PC-3 (cell line): Measurements from ENCODE around the gene INAVA. TPM values are rescaled to one million over a fixed set of nuclear protein-coding genes. Genes with fewer than 3 reads are reported as not detected.

ENCODE experiments used
- ATAC-seq: fragments of 200-7000 bp; cut with Tn5 transposase; 2 replicates; pipeline ENCODE4 v1.9.1; 2020; ENCODE audit warnings: mild to moderate bottlenecking, moderate library complexity
- BruUV-seq: library from RNA; stranded (reverse); fragments of 400-500 nt; replicated peaks from 2 replicates; lab custom pipeline; 2021; lab: Mats Ljungman, UMichigan
- CTCF ChIA-PET: fragments of 300-600 bp; sonication (Branson Sonifier 250); formaldehyde crosslinking; loops from one replicate; lab custom pipeline; 2022; ENCODE audit warnings: antibody characterized with exemption; lab: Charles Lee
- POLR2A ChIA-PET: fragments of 300-600 bp; sonication (Branson Sonifier 250); formaldehyde crosslinking; loops from one replicate; lab custom pipeline; 2022; ENCODE audit warnings: antibody characterized with exemption; ENCODE audit not compliant: unreplicated experiment; lab: Charles Lee
- DNase-seq: peaks from one replicate; pipeline ENCODE4 v3.0.0-alpha.2; 2015
- H2AFZ ChIP-seq: fragments of 300-600 bp; sonication (generic); 2 replicates; pipeline ENCODE4 v1.6.0; 2016; ENCODE audit warnings: antibody characterized with exemption, low read length
- H3F3A ChIP-seq: fragments of 300-600 bp; sonication (generic); one replicate; pipeline ENCODE4 v1.6.0; 2017; ENCODE audit warnings: antibody characterized with exemption, low read length, control low read depth, mild to moderate bottlenecking; ENCODE audit not compliant: unreplicated experiment
- H3K27ac ChIP-seq: fragments of 300-600 bp; sonication (generic); 2 replicates; pipeline ENCODE4 v1.5.1; 2016; ENCODE audit warnings: mild to moderate bottlenecking, low read length
- H3K27me3 ChIP-seq: fragments of 300-600 bp; sonication (generic); 2 replicates; pipeline ENCODE4 v1.6.1; 2016; ENCODE audit warnings: low read length, mixed read lengths
- H3K36me3 ChIP-seq: fragments of 300-600 bp; sonication (generic); 2 replicates; pipeline ENCODE4 v1.6.1; 2016; ENCODE audit warnings: low read depth, mixed run types, low read length, mixed read lengths
- H3K4me1 ChIP-seq: fragments of 300-600 bp; sonication (generic); 2 replicates; pipeline ENCODE4 v1.5.1; 2016; ENCODE audit warnings: low read length; ENCODE audit not compliant: insufficient read depth
- H3K4me2 ChIP-seq: fragments of 300-600 bp; sonication (generic); 2 replicates; pipeline ENCODE4 v1.6.0; 2016; ENCODE audit warnings: low read length
- H3K4me3 ChIP-seq: fragments of 300-600 bp; sonication (generic); 2 replicates; pipeline ENCODE4 v1.5.1; 2016; ENCODE audit warnings: mild to moderate bottlenecking, low read length, mixed read lengths
- H3K79me2 ChIP-seq: fragments of 300-600 bp; sonication (generic); 2 replicates; pipeline ENCODE4 v1.6.1; 2017; ENCODE audit warnings: low read length, mixed read lengths
- H3K9ac ChIP-seq: fragments of 300-600 bp; sonication (generic); 2 replicates; pipeline ENCODE4 v1.6.0; 2016; ENCODE audit warnings: mild to moderate bottlenecking, low read length
- H3K9me2 ChIP-seq: fragments of 300-600 bp; sonication (generic); replicated peaks from 2 replicates; pipeline ENCODE4 v1.6.1; 2016; ENCODE audit warnings: mixed run types, low read length, mixed read lengths
- H3K9me3 ChIP-seq: fragments of 300-600 bp; sonication (generic); 2 replicates; pipeline ENCODE4 v1.6.1; 2016; ENCODE audit warnings: low read length, mixed read lengths
- H4K20me1 ChIP-seq: fragments of 300-600 bp; sonication (generic); 2 replicates; pipeline ENCODE4 v1.6.1; 2016; ENCODE audit warnings: low read length, mixed read lengths
- CTCF ChIP-seq: fragments of 300-600 bp; sonication (generic); conservative IDR thresholded peaks from 2 replicates; pipeline ENCODE4 v1.5.1; 2017; ENCODE audit warnings: antibody characterized with exemption, low read depth, mild to moderate bottlenecking, low read length
- EZH2 ChIP-seq: fragments of 300-600 bp; sonication (generic); IDR thresholded peaks from one replicate; pipeline ENCODE4 v1.6.1; 2017; ENCODE audit warnings: antibody characterized with exemption, mild to moderate bottlenecking, low read length; ENCODE audit not compliant: unreplicated experiment
- EZH2phosphoT487 ChIP-seq: fragments of 300-600 bp; sonication (generic); IDR thresholded peaks from 2 replicates; pipeline ENCODE4 v1.6.1; 2018; ENCODE audit warnings: mild to moderate bottlenecking, antibody characterized with exemption, low read length, borderline replicate concordance
- intact Hi-C: fragments of 100-400 bp; cut with micrococcal nuclease; formaldehyde crosslinking; loops from 2 replicates; pipeline ENCODE4 v1.9.0; 2023
- total RNA-seq: library from RNA; depleted of rRNA; stranded (reverse); fragments of >200 nt; gene quantifications from 2 replicates; pipeline ENCODE4 v1.2.3, GENCODE V29; 2014

The INAVA gene
- total RNA-seq, 1 experiment from 2014 or later: 102 TPM

- Histone ChIP-seq H3K36me3 (peaks cover 66% of the 10 kb centered on the region), H3K4me3 (no peak overlapping the region), H3K9me3 (no peaks in the 10 kb centered on the region), H3K79me2 (peaks cover 26% of the 10 kb centered on the region), H4K20me1 (peaks cover 11% of the 10 kb centered on the region), H3F3A (no peaks in the 10 kb centered on the region), H3K4me1 (peaks cover 34% of the 10 kb centered on the region), H3K9ac (no peak overlapping the region), H3K4me2 (no peak overlapping the region), H2AFZ (no peak overlapping the region), H3K27ac (no peak overlapping the region), H3K27me3 (no peaks in the 10 kb centered on the region), H3K9me2 (no peaks in the 10 kb centered on the region)
- BruUV-seq: no TSS peak
- TF ChIP-seq EZH2 (no peak), EZH2phosphoT487 (no peak), CTCF (no peak)
- no peak for DNase-seq
- ChIA-PET POLR2A (no interaction called here), CTCF (no interaction called here)
- intact Hi-C loops: no loop called here
- no peak for ATAC-seq
These were observed 6.7 kb downstream of the INAVA start for GRCh38 chr1:200901350-200901749.

DNA sequence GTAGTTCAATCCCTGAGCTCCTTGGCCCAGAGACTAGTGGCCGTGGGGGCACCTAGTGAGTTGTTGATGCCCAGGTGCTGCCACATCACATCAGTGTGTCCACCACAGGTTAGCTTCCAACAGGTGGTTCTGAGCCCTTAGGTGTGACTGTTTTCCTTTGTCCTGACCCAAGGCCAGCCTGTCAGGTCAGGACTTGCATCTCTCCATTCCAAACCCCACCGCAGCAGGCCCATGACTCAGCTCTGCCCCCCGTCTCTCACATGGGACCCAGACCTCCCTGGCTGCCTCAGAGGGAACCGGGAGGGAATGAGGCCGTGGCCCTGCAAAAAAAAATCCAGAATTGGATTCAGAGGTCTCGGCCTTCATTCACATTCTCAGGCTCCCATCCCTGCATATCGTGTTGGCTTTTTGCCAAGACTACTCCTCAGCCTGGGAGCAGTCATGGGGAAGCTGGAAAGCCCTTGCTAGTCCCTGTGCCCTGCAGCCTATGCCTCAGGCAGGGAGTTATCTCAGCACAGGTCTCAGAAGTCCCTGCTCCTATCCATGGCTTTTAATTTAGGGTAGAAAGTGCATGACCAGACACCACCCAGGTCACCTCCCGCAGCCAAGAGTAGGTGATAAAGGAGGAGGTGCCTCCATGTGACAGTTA lies 7.2 kb downstream of the INAVA start:
- H4K20me1 ChIP-seq: peaks cover 11% of the 10 kb centered on the region
- ATAC-seq: no peak
- no peak overlapping the region for H3K9ac ChIP-seq
- no peaks in the 10 kb centered on the region for H3K9me3 ChIP-seq
- H3K79me2 ChIP-seq: peaks cover 23% of the 10 kb centered on the region
- H3K4me2 ChIP-seq: no peak overlapping the region
- no peaks in the 10 kb centered on the region for H3K9me2 ChIP-seq
- H3K4me1 ChIP-seq: peaks cover 28% of the 10 kb centered on the region
- H3K27me3 ChIP-seq: no peaks in the 10 kb centered on the region
- CTCF ChIA-PET: no interaction called here
- H2AFZ ChIP-seq: no peak overlapping the region
- TF ChIP-seq CTCF (no peak), EZH2 (no peak), EZH2phosphoT487 (no peak)
- H3K36me3 ChIP-seq: peaks cover 72% of the 10 kb centered on the region
- H3K27ac ChIP-seq: no peak overlapping the region
- intact Hi-C loops: no loop called here
- POLR2A ChIA-PET: no interaction called here
- BruUV-seq: no TSS peak
- no peaks in the 10 kb centered on the region for H3F3A ChIP-seq
- DNase-seq: no peak
- H3K4me3 ChIP-seq: no peak overlapping the region

- no peak for TF ChIP-seq CTCF
- no peak for TF ChIP-seq EZH2
- no peak for TF ChIP-seq EZH2phosphoT487
- no peaks in the 10 kb centered on the region for H3F3A ChIP-seq
- H3K4me1 ChIP-seq: peaks cover 18% of the 10 kb centered on the region
- ATAC-seq: no peak
- H3K9me2 ChIP-seq: no peaks in the 10 kb centered on the region
- ChIA-PET CTCF (no interaction called here), POLR2A (interaction anchor here (0.7 kb wide), 1 partner anchor 10 kb away, joined by 5 read pairs; no protein-coding TSS in a partner anchor)
- no peak for DNase-seq
- H3K9ac ChIP-seq: no peak overlapping the region
- no TSS peak for BruUV-seq
- H3K79me2 ChIP-seq: peaks cover 4% of the 10 kb centered on the region; the same call in 1 of the 2 replicates
- H3K27me3 ChIP-seq: no peaks in the 10 kb centered on the region
- H3K27ac ChIP-seq: no peak overlapping the region
- no peak overlapping the region for H2AFZ ChIP-seq
- peaks cover 81% of the 10 kb centered on the region for H3K36me3 ChIP-seq
- no peak overlapping the region for H3K4me2 ChIP-seq
- H3K9me3 ChIP-seq: no peaks in the 10 kb centered on the region
- H3K4me3 ChIP-seq: no peak overlapping the region
- intact Hi-C loops: no loop called here
- no peaks in the 10 kb centered on the region for H4K20me1 ChIP-seq
These were observed 9.1 kb downstream of the INAVA start for GRCh38 chr1:200903793-200904192.
